SK-N-SH (cell line): Measurements from ENCODE around the gene PSMD14. TPM values are rescaled to one million over a fixed set of nuclear protein-coding genes. Genes with fewer than 3 reads are reported as not detected.

Experiments used
- CTCF ChIA-PET: fragments of 300-600, 350-600 bp; formaldehyde crosslinking; extraction: SDS; loops from one replicate; lab custom pipeline; 2021; lab: Yijun Ruan, JAX
- POLR2A ChIA-PET: fragments of 350-600 bp; sonication (Branson Sonifier 250); formaldehyde crosslinking; extraction: SDS; loops from one replicate; lab custom pipeline; 2020; ENCODE audit warnings: antibody characterized with exemption, inconsistent platforms; lab: Yijun Ruan, JAX
- DNase-seq: peaks from one replicate; pipeline ENCODE4 v3.0.0; 2012
- H2AFZ ChIP-seq: fragments of 200-600 bp; sonication (generic); 2 replicates; pipeline ENCODE4 v1.8.1; 2016; ENCODE audit warnings: antibody characterized with exemption, mild to moderate bottlenecking, low read depth
- H3F3A ChIP-seq: fragments of 200-600 bp; sonication (generic); replicated peaks from 2 replicates; pipeline ENCODE3; 2016; ENCODE audit warnings: antibody characterized with exemption, mild to moderate bottlenecking; ENCODE audit not compliant: insufficient read depth
- H3K27ac ChIP-seq, 2 experiments: fragments of 200-500 bp in 1 of 2; fragments of 200-600 bp in 1 of 2; sonication (Bioruptor generic) in 1 of 2; sonication (generic), shearing (Covaris generic) in 1 of 2; 2 replicates each; pipeline versions ENCODE4 v1.5.1 to v1.6.1; 2014 to 2016; ENCODE audit warnings: low read depth in 2 of 2, inconsistent platforms in 1 of 2, low read length in 1 of 2, mild to moderate bottlenecking in 1 of 2, mixed read lengths in 1 of 2
- H3K27me3 ChIP-seq: fragments of 200-600 bp; sonication (generic), shearing (Covaris generic); 2 replicates; pipeline ENCODE4 v1.6.1; 2016; ENCODE audit warnings: mixed run types; ENCODE audit not compliant: insufficient read depth
- H3K36me3 ChIP-seq, 2 experiments: fragments of 200-500 bp in 1 of 2; fragments of 200-600 bp in 1 of 2; sonication (Bioruptor generic) in 1 of 2; sonication (generic) in 1 of 2; replicated peaks in 1 of 2; 2 replicates each; pipeline versions ENCODE3 to v1.5.1; 2014 to 2016; ENCODE audit warnings: low read length in 1 of 2, mild to moderate bottlenecking in 1 of 2; ENCODE audit not compliant: insufficient read depth in 2 of 2, control insufficient read depth in 1 of 2
- H3K4me1 ChIP-seq, 2 experiments: fragments of 200-500 bp in 1 of 2; fragments of 200-600 bp in 1 of 2; sonication (Bioruptor generic) in 1 of 2; sonication (generic), shearing (Covaris generic) in 1 of 2; 2 replicates each; pipeline versions ENCODE4 v1.5.1 to v1.6.1; 2014 to 2016; ENCODE audit warnings: low read depth in 1 of 2, low read length in 1 of 2, mixed run types in 1 of 2; ENCODE audit not compliant: insufficient read depth in 2 of 2, control insufficient read depth in 1 of 2
- H3K4me2 ChIP-seq: fragments of 200-600 bp; sonication (generic), shearing (Covaris generic); 2 replicates; pipeline ENCODE4 v1.6.1; 2017; ENCODE audit warnings: mixed run types
- H3K4me3 ChIP-seq, 2 experiments: fragments of 200-500 bp in 1 of 2; fragments of 200-600 bp in 1 of 2; sonication (Bioruptor generic) in 1 of 2; sonication (generic), shearing (Covaris generic) in 1 of 2; 2 replicates each; pipeline versions ENCODE4 v1.5.1 to v1.8.1; 2014 to 2016; ENCODE audit warnings: low read depth in 2 of 2, inconsistent platforms in 1 of 2, low read length in 1 of 2, mild to moderate bottlenecking in 1 of 2, mixed read lengths in 1 of 2, moderate library complexity in 1 of 2
- H3K79me2 ChIP-seq: fragments of 200-600 bp; sonication (generic); 2 replicates; pipeline ENCODE4 v1.8.1; 2017; ENCODE audit warnings: mild to moderate bottlenecking; ENCODE audit not compliant: insufficient read depth
- H3K9ac ChIP-seq: fragments of 200-600 bp; sonication (generic); 2 replicates; pipeline ENCODE4 v1.6.1; 2017; ENCODE audit warnings: mixed run types
- H3K9me2 ChIP-seq: fragments of 200-600 bp; sonication (generic); 2 replicates; pipeline ENCODE4 v1.6.1; 2017; ENCODE audit warnings: mixed run types
- H3K9me3 ChIP-seq: fragments of 200-600 bp; sonication (generic); 2 replicates; pipeline ENCODE4 v1.6.1; 2017; ENCODE audit warnings: mixed run types, mild to moderate bottlenecking, moderate library complexity
- H4K20me1 ChIP-seq: fragments of 200-600 bp; sonication (generic); 2 replicates; pipeline ENCODE4 v1.6.1; 2017; ENCODE audit warnings: mild to moderate bottlenecking, mixed run types; ENCODE audit not compliant: insufficient read depth
- CTCF ChIP-seq: fragments of 200-600 bp; sonication (generic); IDR thresholded peaks from 2 replicates; pipeline ENCODE4 v1.6.1; 2017; ENCODE audit warnings: antibody characterized with exemption, mild to moderate bottlenecking, moderate library complexity
- ELF1 ChIP-seq: IDR thresholded peaks from 2 replicates; pipeline ENCODE4 v1.4.0; 2012
- EP300 ChIP-seq, 2 experiments: IDR thresholded peaks; 2 replicates each; pipeline versions ENCODE4 v1.4.0 to v1.6.1; 2012; ENCODE audit warnings: borderline replicate concordance in 1 of 2, low read depth in 1 of 2, low read length in 1 of 2
- EZH2phosphoT487 ChIP-seq: fragments of 200-600 bp; sonication (generic); IDR thresholded peaks from 2 replicates; pipeline ENCODE4 v1.6.1; 2017; ENCODE audit warnings: low read depth, mixed run types, mild to moderate bottlenecking, antibody characterized with exemption, moderate library complexity, borderline replicate concordance
- FOSL2 ChIP-seq: IDR thresholded peaks from 2 replicates; pipeline ENCODE4 v1.4.0; 2012; ENCODE audit warnings: low read depth, mild to moderate bottlenecking, moderate library complexity, borderline replicate concordance
- FOXJ3 ChIP-seq: sonication (generic); formaldehyde crosslinking; IDR thresholded peaks from 2 replicates; pipeline ENCODE4 v1.5.1; 2020; ENCODE audit warnings: mild to moderate bottlenecking, missing genetic modification reagents
- FOXM1 ChIP-seq: IDR thresholded peaks from 2 replicates; pipeline ENCODE4 v1.4.0; 2012; ENCODE audit warnings: low read depth, mild to moderate bottlenecking
- IRF3 ChIP-seq: fragments of 150-350 bp; IDR thresholded peaks from 2 replicates; pipeline ENCODE4 v1.6.1; 2016; ENCODE audit warnings: mild to moderate bottlenecking, low read depth, low read length
- JUND ChIP-seq: IDR thresholded peaks from 2 replicates; pipeline ENCODE4 v1.4.0; 2012
- MAX ChIP-seq: IDR thresholded peaks from 2 replicates; pipeline ENCODE4 v1.4.0; 2012; ENCODE audit warnings: low read depth
- MXI1 ChIP-seq: IDR thresholded peaks from 2 replicates; pipeline ENCODE4 v1.6.1; 2012; ENCODE audit warnings: mild to moderate bottlenecking, low read depth, low read length, improper control_type of control experiment
- NRF1 ChIP-seq: IDR thresholded peaks from 2 replicates; pipeline ENCODE4 v1.6.1; 2012; ENCODE audit warnings: low read depth, mild to moderate bottlenecking, low read length
- RAD21 ChIP-seq: IDR thresholded peaks from 2 replicates; pipeline ENCODE4 v1.6.1; 2012; ENCODE audit warnings: mild to moderate bottlenecking, low read length
- RCOR1 ChIP-seq: fragments of 150-350 bp; IDR thresholded peaks from 2 replicates; pipeline ENCODE4 v1.6.1; 2017; ENCODE audit warnings: antibody characterized with exemption, low read length
- RXRA ChIP-seq: IDR thresholded peaks from 2 replicates; pipeline ENCODE4 v1.4.0; 2012; ENCODE audit warnings: low read depth, mild to moderate bottlenecking, borderline replicate concordance
- USF1 ChIP-seq: IDR thresholded peaks from 2 replicates; pipeline ENCODE4 v1.4.0; 2012; ENCODE audit warnings: low read depth, borderline replicate concordance
- USF2 ChIP-seq: fragments of 150-350 bp; IDR thresholded peaks from 2 replicates; pipeline ENCODE4 v1.6.1; 2017; ENCODE audit warnings: antibody characterized with exemption, low read length, low read depth, borderline replicate concordance
- YY1 ChIP-seq: IDR thresholded peaks from 2 replicates; pipeline ENCODE4 v1.4.0; 2012; ENCODE audit warnings: low read depth, mild to moderate bottlenecking
- ZBTB33 ChIP-seq: IDR thresholded peaks from 2 replicates; pipeline ENCODE4 v1.4.0; 2012; ENCODE audit warnings: low read depth, borderline replicate concordance
- WGBS: methylation state at CpG from one replicate; pipeline ENCODE4 v1.1.6; 2017; ENCODE audit warnings: low lambda C conversion rate; 5-methylcytosine and 5-hydroxymethylcytosine counted together
- polyA plus RNA-seq, 3 experiments: library from polyadenylated mRNA; depleted of rRNA; stranded (reverse); fragments of >200 nt; gene quantifications; 2 replicates each; pipeline ENCODE4 v1.2.3, GENCODE V29; 2012

The PSMD14 gene
- polyA plus RNA-seq, 1 of the 3 experiments (the other 2 are of a cell fraction) = 50.4 TPM

- no peaks in the 10 kb centered on the region for H3K79me2 ChIP-seq
- POLR2A ChIA-PET = no interaction called here
- CTCF ChIA-PET = interaction anchor here (1.0 kb wide), 1 partner anchor 10 kb away, joined by 3 read pairs; no protein-coding TSS in a partner anchor
- no peak overlapping the region for H3K4me2 ChIP-seq
- H2AFZ ChIP-seq = no peak overlapping the region
- H3K9me3 ChIP-seq = no peaks in the 10 kb centered on the region
- H3K4me3 ChIP-seq = no peak overlapping the region
- TF ChIP-seq USF2 = no peak
- TF ChIP-seq EP300 (IDR thresholded peaks at IDR 0.05; ENCODE audit: borderline replicate concordance in 1 of 2, low read depth in 1 of 2, low read length in 1 of 2) = no peak
- no peaks in the 10 kb centered on the region for H3K9me2 ChIP-seq
- no peaks in the 10 kb centered on the region for H3K36me3 ChIP-seq
- no peaks in the 10 kb centered on the region for H3F3A ChIP-seq
- peaks cover 0 to 30% of the 10 kb centered on the region in 2 experiments; a peak in 1 of 4 replicates for H3K4me1 ChIP-seq
- no peak for DNase-seq
- peaks cover 73% of the 10 kb centered on the region for H3K27me3 ChIP-seq
- no peaks in the 10 kb centered on the region for H4K20me1 ChIP-seq
- 88% methylated on average over 11 of the region's 11 CpGs for WGBS
- H3K27ac ChIP-seq = no peak overlapping the region
- no peak overlapping the region for H3K9ac ChIP-seq
Measured at GRCh38 chr2:161420406-161421074, 112.3 kb downstream of the PSMD14 start.

- Histone ChIP-seq H4K20me1 (no peaks in the 10 kb centered on the region), H3K36me3 (no peaks in the 10 kb centered on the region), H3K9ac (no peak overlapping the region), H3K4me1 (peaks cover 0 to 20% of the 10 kb centered on the region in 2 experiments; a peak in 1 of 4 replicates), H3K27me3 (peaks cover 72% of the 10 kb centered on the region), H3K9me2 (no peaks in the 10 kb centered on the region), H3K27ac (no peak overlapping the region), H3K79me2 (no peaks in the 10 kb centered on the region), H3K9me3 (no peaks in the 10 kb centered on the region), H3K4me3 (no peak overlapping the region), H3K4me2 (no peak overlapping the region), H3F3A (no peaks in the 10 kb centered on the region), H2AFZ (no peak overlapping the region)
- ChIA-PET CTCF (interaction anchor here (0.6 kb wide), 1 partner anchor 529 kb away, joined by 3 read pairs; no protein-coding TSS in a partner anchor), POLR2A (no interaction called here)
- WGBS = 70% methylated on average over 2 of the region's 2 CpGs
- no peak for DNase-seq
- TF ChIP-seq USF1 = no peak
- TF ChIP-seq RAD21 = no peak
- no peak for TF ChIP-seq RCOR1
- no peak for TF ChIP-seq CTCF
- no peak for TF ChIP-seq FOXJ3 (CRISPR knock-in tag)
- no peak for TF ChIP-seq JUND
- TF ChIP-seq ZBTB33 = no peak
- no peak for TF ChIP-seq EZH2phosphoT487
- TF ChIP-seq NRF1 = no peak
- TF ChIP-seq FOSL2 = no peak
- TF ChIP-seq IRF3 = no peak
- no peak for TF ChIP-seq YY1
- TF ChIP-seq RXRA = no peak
- no peak for TF ChIP-seq MAX
- no peak for TF ChIP-seq FOXM1
- TF ChIP-seq MXI1 = no peak
- TF ChIP-seq ELF1 = no peak
- no peak for TF ChIP-seq USF2
Measured at GRCh38 chr2:161421686-161422085, 113.5 kb downstream of the PSMD14 start.
